Stimulated activated CD8-positive, alpha-beta memory T cell treated with anti-CD3 and anti-CD28 coated beads, Interleukin-4, amount 100 ng/mL, for 48 hours (primary cell): ENCODE data around the gene FAM219B.
"Not testable (repeated sequence)": the region's sequence is repeated elsewhere in the genome, so short reads cannot be mapped to it uniquely, and the experiment has no call there.

Experiments
- DNase-seq: peaks from one replicate; pipeline ENCODE4 v3.0.0-alpha.2; 2020

The FAM219B gene

GRCh38 chr15:74906450-74907162 is at the start of gene FAM219B:
FAM219B (minus strand) TSS chr15:74906851; CDS start chr15:74906800, 51 bp downstream.
- DNase-seq, result peak; percentile 90

DNA sequence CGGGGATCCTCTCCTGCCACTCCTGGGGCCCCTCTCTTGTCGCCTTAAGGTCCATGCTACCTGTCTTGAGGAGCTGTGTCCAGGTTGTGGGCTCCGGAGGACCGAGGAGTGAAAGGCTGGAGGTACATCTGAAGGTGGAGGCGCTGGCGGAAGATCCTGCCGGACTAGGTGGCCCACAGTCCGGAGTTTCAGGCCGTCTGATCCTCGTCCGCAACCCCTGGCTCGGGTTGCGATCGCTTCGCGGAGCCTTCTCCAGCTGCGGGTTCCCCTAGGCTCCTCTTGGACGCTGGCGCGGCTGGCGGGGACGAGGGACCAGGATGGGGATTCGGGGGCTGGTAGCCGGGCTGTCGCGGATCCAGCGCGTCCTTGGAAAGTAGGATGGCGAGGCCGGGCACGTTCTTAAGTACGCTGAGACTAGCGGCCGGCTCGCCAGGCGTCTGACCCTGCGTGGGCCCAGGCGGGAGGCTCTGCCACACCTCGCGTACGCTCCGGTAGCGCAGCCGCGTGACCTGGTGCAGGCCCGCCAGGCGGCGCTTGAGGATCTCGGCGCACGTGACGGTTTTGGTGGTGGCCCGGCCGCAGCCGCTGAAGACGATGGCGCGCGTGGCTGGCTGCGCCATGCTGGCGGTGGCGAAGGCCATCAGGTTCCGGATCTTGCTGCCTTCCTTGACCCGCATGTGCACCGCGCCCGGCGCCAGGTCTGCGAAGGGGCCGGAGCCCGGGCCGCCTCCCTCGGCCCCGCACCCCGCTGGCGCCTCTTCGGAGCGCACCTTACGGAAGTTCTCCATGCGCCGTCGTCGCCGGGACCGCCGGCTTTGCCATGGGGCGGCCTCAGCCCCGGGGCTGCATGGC is 49.4 kb upstream of the FAM219B start:
- peak; percentile 80 for DNase-seq

- no peak for DNase-seq
These were observed 48.4 kb upstream of the FAM219B start for GRCh38 chr15:74955017-74955416.

GRCh38 chr15:74954515-74954914 is 47.9 kb upstream of the FAM219B start:
- no peak for DNase-seq

DNA sequence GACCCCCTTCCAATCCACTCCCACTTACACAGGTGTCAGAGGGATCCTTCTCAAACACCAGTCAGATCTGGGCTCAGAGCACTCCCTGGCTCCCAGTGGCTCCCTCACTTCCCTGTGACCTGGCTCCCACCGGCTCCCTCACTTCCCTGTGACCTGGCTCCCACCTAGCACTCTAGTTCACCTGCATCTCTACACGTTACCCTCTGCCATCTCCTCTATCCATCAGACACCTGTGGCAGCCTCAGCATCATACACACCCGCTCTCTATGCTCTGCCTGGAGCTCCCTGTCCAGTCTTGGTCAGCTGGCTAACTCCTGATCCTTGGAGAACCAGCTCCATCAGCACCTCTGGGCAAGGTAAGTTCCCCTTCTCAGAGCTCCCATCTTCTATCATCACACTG is 44.4 kb upstream of the FAM219B start:
- DNase-seq, result no peak

DNA sequence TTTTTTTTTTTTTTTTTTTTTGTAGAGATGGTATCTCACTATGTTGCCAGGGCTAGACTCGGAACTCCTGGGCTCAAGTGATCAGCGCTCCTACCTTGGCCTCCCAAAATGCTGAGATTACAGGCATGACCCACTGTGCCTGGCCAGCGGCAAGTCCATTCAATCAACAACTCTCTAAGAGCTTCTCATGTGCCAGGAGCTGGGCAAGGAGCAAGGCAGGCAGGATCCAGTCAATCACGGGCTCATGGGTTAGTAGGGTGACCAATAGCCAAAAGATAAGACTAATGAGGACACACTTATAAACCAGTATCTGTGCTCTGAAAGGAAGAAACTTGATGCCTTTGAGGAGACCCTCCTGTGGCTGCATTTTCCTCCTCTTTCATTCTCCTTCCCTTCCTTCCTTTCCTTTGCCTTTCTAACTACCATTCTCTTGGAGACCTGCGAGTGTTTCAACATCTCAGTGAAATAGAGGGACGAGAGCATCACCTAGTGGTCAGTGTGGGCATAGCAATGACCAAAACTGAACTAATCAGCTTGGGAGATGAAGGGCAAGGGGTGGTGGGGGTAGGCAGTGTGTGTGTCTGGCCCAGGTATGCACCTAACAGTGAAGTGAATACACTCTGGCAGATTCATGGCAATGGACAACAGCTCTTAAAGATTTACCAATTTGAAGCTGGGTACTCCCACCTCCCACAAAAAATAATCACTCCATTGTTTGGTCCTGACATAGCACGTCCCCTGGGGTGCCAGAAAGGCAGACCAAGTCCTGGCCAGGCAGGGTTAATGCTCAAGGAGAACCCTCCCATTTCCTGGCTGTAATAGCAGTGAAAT is 43.6 kb upstream of the FAM219B start:
- peak; percentile 92 for DNase-seq

- peak; percentile 89 for DNase-seq
These were observed 31.1 kb upstream of the FAM219B start, which contains the start of gene COX5A for GRCh38 chr15:74937590-74938371. COX5A (minus strand) TSS chr15:74938073; CDS start chr15:74938014, 59 bp downstream.

- DNase-seq, result no peak
These were observed 30.6 kb upstream of the FAM219B start for GRCh38 chr15:74937272-74937589.

DNA sequence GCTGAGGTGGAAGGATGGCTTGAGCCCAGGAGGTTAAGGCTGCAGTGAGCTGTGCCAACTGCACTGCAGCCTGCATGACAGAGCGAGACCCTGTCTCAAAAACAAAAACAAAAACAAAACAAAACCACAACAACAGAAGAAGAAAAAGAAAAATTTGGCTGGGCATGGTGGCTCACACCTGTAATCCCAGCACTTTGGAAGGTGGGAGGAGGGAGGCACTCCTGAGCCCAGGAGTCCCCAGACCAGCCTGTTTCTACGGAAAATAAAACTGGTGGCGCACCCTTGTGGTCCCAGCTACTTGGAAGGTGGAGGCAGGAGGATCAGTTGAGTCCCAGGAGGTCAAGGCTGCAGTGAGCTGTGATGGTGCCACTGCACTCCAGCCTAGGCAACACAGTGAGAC is 28.5 kb upstream of the FAM219B start:
- DNase-seq, result not testable (repeated sequence)

GRCh38 chr15:74933573-74933972 is 26.9 kb upstream of the FAM219B start:
- DNase-seq, result no peak

GRCh38 chr15:74928771-74929198 is 22.1 kb upstream of the FAM219B start:
- DNase-seq, result no peak

DNA sequence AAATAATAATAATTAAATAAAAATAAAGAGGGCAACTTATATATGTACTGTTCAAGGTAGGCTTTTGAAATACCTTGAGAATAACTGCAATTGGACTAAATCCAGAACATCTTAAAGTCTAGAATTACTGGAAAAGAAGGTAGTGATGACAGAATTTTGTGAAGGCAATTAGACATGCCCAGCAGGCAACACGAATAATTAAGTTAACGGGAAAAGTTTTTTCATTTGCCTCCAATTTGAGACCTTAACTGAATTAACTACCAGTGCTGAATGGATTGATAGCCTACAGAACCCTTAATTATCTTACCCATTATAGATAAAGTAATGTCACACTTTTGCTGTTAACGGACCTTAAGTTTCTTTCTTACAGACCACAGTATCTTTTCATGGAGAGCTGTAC is 17.9 kb upstream of the FAM219B start:
- no peak for DNase-seq

- no peak for DNase-seq
These were observed 13.8 kb upstream of the FAM219B start for GRCh38 chr15:74920456-74920855.

GRCh38 chr15:74917676-74918075 is 11.0 kb upstream of the FAM219B start:
- DNase-seq, result no peak

DNA sequence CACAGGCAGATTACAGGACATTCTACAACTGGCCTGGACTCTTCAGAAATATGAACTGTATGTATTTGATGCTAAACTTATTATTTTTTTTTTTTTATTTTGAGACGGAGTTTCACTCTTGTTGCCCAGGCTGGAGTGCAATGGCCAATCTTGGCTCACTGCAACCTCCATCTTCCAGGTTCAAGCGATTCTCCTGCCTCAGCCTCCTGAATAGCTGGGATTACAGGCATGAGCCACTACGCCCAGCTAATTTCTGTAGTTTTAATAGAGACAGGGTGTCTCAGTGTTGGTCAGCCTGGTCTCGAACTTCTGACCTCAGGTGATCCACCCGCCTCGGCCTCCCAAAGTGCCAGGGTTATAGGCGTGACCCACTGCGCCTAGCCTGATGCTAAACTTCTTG is 7.1 kb upstream of the FAM219B start:
- DNase-seq, result not testable (repeated sequence)

DNA sequence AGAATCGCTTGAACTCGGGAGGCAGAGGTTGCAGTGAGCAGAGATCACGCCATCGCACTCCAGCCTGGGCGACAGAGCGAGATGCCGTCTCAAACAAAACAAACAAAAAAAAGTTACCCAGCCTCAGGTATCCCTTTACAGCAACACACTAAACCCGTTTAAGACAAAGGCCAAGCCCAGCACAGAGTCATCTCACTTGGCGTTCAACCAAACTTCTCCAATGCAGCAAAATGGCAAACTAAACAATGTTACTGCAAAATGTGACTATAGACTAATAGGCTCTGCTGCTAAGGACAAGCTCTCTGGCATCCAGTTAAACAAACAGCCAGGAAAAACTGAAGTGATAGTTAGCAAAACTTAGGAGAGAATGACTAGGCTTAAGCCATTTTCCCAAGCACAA is 6.4 kb upstream of the FAM219B start:
- DNase-seq, result no peak

GRCh38 chr15:74908635-74909034 is 2.0 kb upstream of the FAM219B start:
- no peak for DNase-seq

- no peak for DNase-seq
These were observed 666 bp upstream of the FAM219B start for GRCh38 chr15:74907163-74907870.

DNA sequence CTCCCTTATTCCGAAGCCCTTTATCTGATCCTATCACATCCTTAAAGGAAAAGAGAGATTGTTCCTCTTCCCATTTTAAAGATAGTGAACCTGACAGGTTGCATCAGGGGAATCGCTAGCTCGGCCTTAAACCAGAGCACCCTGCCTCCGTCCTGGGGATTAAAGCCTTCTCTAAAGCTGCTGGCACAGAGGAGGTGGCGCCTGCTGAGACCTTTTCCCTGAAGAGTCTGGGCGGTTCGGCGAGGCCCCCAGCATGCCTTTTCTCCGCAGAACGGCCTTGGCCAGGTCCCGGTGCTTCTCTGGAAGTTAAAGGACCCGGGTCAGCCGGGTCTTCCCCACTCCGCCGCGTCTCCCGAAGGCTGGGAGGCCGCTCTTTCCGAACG is 593 bp downstream of the FAM219B start:
- peak; percentile 57 for DNase-seq

GRCh38 chr15:74904190-74904805 is 2.4 kb downstream of the FAM219B start:
- DNase-seq, result no peak

GRCh38 chr15:74903676-74904075 is 3.0 kb downstream of the FAM219B start:
- DNase-seq, result no peak
